GM06990 (cell line): ENCODE data around the gene MAGI2.

ENCODE experiments used
- DNase-seq: peaks from one replicate; pipeline ENCODE4 v3.0.0-alpha.2; 2011; ENCODE audit not compliant: insufficient read length; ENCODE audit errors: extremely low read depth
- H3K27me3 ChIP-seq: replicated peaks from 2 replicates; pipeline ENCODE4 v1.6.0; 2011; ENCODE audit warnings: low read length; ENCODE audit not compliant: control insufficient read depth, insufficient read depth
- H3K36me3 ChIP-seq: 2 replicates; pipeline ENCODE4 v1.5.1; 2011; ENCODE audit warnings: low read length; ENCODE audit not compliant: control insufficient read depth, insufficient read depth
- H3K4me3 ChIP-seq: replicated peaks from 2 replicates; pipeline ENCODE4 v1.5.1; 2011; ENCODE audit warnings: low read depth, mild to moderate bottlenecking, control low read depth, low read length
- CTCF ChIP-seq: IDR thresholded peaks from 2 replicates; pipeline ENCODE4 v1.5.1; 2011; ENCODE audit warnings: low read length, control low read depth, mild to moderate bottlenecking, inconsistent platforms; ENCODE audit not compliant: insufficient read depth, poor library complexity, severe bottlenecking

The MAGI2 gene

GRCh38 chr7:79494046-79494445, 40.6 kb upstream of the MAGI2 start:
- no peak for TF ChIP-seq CTCF
- no peak for DNase-seq
- no peaks in the 10 kb centered on the region for H3K27me3 ChIP-seq
- H3K4me3 ChIP-seq: no peak overlapping the region
- H3K36me3 ChIP-seq: no peaks in the 10 kb centered on the region

DNA sequence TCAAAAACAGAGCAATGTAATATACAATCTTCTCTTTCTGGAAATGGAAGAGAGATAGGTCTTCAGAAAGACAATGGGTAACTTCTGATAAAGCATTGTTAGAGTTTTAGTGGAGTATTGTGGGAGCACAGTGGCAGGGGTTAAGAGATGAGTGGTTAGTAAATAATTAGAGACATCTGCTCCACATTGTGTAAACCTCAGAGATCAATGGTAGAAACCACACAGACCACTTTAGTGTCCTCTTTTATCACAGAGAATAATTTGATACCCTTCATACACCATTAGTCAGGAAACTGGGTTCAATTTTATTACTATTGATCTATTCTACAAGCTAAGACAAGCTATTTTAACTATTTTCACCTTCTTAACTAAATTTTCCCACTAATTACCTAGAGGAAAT, 35.9 kb upstream of the MAGI2 start:
- TF ChIP-seq CTCF: no peak
- H3K4me3 ChIP-seq: no peak overlapping the region
- no peak for DNase-seq

GRCh38 chr7:79478386-79478785, 24.9 kb upstream of the MAGI2 start:
- H3K36me3 ChIP-seq: no peaks in the 10 kb centered on the region
- H3K27me3 ChIP-seq: no peaks in the 10 kb centered on the region
- no peak overlapping the region for H3K4me3 ChIP-seq
- DNase-seq: no peak
- no peak for TF ChIP-seq CTCF

More for the DNA sequence above, 35.9 kb upstream of the MAGI2 start:
- Histone ChIP-seq H3K27me3 (no peaks in the 10 kb centered on the region), H3K36me3 (no peaks in the 10 kb centered on the region)

- DNase-seq: no peak
- Histone ChIP-seq H3K27me3 (no peaks in the 10 kb centered on the region), H3K4me3 (no peak overlapping the region), H3K36me3 (no peaks in the 10 kb centered on the region)
- TF ChIP-seq CTCF: no peak
These were observed 22.0 kb upstream of the MAGI2 start for GRCh38 chr7:79475455-79475854.

DNA sequence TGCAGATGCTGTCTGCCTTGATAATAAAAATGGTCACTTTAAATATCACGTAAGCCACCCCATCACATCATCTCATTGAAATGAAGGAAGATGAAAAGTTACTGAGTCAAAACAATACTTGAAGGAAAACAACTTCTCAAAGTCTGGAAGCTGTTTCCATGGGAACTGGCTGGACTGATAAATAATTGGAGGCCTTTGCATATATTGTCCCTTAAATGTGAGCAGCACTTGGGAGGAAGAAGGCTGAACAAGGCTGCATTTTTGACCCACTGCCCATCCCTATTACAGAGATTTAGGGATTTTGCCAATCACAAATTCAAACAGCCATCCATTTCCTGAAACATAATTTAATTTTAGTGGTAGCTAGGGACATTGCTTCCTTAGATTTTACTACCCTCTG, 18.2 kb upstream of the MAGI2 start:
- Histone ChIP-seq H3K4me3 (no peak overlapping the region), H3K36me3 (no peaks in the 10 kb centered on the region), H3K27me3 (no peaks in the 10 kb centered on the region)
- TF ChIP-seq CTCF: no peak
- DNase-seq: no peak

- Histone ChIP-seq H3K4me3 (no peak overlapping the region), H3K36me3 (no peaks in the 10 kb centered on the region), H3K27me3 (no peaks in the 10 kb centered on the region)
- TF ChIP-seq CTCF: no peak
- no peak for DNase-seq
These were observed 17.8 kb upstream of the MAGI2 start for GRCh38 chr7:79471283-79471682.
